Right forelimb (tissue), 1 donor: ENCODE results near the gene DNAH9.

ENCODE experiments used
- DNase-seq: peaks from one replicate; pipeline ENCODE4 v3.0.0-alpha.2; 2018

The DNAH9 gene

DNA sequence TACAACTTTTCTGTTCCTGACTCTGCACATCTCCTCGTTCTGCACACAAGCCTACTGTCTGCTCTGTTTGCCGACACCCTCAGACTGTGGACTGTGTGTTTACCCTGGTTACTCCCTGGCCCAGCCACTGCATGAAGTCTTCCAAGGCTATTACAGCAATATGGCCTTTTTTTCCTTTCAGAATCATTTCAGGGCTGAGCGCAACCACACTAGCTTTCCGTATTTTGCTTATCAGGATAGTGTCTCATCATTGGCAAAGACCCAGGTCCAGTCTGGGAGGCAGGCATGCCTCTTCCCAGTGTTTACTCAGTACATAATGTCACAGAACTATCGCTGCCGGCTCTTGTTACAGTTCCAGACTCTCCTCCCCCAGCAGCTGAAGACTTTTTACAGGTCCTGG, 10.1 kb downstream of the DNAH9 start:
- no peak for DNase-seq

DNA sequence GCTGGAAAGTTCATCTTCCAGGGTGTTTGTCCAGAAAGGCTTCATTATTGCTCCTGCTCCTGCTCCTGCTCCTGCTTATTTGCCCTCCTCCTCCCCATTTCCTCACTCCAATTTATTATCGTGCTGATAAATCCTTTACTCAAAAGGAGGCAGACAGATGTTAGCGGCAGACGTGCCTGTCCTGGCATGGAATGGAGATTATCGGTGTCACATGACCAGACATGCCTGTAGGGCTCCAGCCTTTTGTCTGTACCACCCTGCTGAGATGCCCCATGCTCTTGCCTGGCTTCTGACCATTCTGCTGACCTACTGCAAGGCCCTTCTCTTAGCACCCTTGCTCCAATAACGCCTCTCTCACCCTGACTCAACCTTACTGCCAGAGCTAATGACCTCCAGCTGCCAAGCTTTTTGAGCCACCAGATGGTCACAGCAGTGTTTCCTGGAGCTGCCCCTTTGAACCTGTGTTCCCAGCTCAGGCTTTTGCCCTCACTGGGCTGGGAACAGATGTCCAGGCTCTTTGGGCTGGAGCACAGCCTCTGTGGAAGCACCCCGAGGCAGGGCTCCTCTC, 12.8 kb downstream of the DNAH9 start:
- no peak for DNase-seq

DNA sequence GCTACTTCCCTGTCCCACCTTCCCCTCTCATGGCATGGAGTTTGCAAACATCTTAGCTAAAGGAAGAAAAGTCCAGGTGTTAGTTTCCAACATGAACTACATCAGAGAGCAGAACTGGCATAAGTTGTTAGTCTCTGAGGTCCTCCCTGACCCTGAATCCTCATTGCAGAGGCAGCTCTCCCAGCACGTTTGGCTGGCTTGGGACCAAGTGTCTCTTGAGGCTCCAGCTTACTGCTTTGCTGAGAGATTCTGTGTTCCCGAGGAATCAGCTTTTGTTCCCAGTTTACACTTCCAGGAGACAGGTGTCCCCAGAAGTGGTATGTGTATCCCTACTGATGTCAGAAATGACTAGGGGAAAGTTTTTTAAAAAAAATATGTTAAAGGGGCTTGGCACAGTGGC, 14.7 kb downstream of the DNAH9 start:
- no peak for DNase-seq

DNA sequence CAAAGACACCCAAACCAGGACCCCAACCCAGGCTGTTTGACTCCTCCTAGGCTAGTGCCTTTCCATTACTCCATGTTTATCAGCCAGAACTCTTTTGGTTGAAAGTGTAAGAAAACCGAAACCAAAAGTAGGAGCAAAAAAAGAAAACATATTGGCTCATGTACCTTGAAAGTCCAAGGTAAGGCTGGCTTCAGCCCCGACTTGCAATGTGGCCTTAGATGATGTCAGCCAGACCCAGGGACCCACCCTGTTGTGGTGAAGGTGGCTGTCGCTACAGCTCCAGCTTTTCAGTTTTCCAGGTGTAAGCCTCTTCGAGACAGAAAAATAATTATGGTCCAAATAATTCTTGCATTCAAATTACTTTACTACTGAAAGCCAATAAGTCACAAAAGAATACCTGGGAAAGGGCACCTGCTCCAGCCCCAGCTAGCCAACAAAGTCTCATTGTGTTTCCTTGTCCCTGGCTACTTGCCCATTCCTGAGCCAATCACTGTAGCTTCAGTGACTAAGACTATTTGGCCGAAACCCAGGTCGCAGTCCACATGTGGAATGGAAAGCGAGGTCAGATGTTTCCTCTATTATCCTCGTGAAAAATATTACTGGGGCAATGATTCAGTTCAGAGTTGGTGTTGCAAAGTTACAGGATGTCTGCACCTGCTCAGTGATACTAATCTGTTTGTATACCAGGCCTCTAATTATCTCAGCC, 20.7 kb downstream of the DNAH9 start:
- DNase-seq = no peak

DNA sequence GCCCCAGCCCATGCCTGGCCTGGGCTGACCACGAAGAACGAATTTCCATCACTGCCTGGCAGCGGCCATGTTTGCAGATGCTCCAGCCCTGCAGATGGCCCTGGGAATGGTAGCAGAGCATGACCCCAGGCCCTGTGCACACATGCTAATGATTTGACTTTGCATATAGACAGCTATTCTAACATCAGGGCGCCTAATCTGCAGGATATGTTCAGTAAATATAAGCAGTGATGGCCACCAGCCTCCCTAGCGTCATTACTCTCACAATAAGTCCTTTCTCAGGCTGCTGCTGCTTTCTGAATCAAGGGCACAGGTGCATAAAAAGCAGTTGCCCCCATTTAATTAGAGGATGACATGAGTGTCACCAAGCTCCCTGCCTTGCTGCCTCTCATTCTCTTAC, 24.2 kb downstream of the DNAH9 start:
- DNase-seq = no peak

DNA sequence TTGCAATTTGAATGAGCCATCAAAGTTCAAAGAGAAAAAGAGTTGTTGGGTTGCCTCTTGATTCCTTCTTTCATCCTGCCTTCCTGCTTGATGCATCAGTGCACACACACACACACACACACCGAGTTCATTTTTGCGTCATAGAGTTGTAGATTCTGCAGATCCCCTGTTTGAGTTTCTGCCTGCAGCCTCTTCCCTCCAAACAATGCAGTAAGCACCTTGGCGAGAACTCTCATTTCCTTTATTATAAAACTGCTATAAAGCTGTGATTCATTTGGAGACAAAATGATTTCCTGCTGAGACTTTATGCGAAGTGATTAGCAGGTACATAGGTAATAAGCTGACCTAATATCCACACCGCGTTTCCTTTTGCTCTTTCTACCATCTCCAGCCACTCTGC, 26.7 kb downstream of the DNAH9 start:
- DNase-seq = no peak

DNA sequence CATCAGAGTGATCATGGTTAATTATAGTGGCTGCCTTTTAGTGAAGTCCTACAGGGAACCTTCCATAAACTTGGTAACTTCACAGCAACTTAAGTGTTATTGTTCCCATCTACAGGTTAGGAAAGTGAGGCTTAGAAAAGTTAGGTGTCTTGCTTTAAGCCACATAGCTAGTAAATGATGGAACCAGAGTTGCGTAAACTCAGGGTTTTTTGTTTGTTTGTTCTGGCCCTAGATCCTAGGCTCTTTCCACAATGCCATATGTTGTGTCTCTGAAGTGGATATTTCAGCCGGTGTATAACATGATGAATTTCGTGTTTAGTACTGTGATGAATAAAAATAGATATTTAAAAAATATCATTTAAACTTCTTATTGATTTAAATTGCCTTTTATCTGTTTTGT, 27.6 kb downstream of the DNAH9 start:
- DNase-seq = no peak

DNA sequence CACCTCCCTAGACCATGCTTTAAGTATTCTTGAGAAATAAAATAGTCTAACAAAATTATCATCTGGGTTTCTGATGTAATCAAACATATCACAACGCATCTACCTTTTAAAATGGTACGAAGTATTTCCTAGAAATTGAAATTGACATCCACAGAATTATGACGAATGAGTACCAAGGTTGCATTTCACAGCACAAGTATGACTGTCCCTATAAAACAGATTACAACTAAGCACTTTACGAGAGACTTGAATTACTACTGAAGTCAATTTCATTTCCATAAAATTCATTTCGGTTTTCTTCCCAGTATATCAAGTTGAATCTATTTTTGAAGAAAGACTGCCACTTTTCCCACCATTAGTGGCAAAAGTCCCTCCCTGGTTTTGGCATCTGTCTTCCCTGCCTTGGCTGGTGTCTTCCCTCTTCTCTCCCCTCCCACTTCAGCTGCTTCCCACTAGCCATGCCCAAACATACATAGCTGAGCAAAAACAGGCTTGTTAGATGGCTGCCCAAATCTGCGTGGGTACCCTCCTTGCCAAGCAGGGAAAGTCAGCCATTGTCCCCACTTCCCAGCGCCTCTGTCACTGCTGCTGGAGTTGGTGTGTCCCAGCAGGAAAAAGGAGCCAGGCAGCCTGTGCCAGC, 29.2 kb downstream of the DNAH9 start:
- no peak for DNase-seq

DNA sequence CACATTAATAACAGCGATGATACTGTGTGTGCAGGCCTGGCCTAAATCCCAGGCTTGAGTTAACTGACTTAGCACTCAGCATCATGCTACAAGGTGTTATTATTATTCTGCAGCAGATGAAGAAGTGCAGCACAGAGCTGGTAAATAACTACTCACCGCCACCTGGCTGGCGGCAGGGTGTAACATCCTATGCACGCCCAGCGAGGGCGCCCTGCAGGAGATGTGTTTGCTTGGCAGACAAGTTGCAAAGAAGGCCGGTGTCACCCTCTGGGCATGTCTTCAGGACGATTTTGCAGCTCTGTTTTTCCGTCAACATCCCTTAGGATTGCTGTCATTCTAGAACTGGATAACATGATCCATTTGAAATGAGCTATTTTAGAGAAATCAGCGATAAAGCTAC, 30.1 kb downstream of the DNAH9 start:
- DNase-seq = no peak

DNA sequence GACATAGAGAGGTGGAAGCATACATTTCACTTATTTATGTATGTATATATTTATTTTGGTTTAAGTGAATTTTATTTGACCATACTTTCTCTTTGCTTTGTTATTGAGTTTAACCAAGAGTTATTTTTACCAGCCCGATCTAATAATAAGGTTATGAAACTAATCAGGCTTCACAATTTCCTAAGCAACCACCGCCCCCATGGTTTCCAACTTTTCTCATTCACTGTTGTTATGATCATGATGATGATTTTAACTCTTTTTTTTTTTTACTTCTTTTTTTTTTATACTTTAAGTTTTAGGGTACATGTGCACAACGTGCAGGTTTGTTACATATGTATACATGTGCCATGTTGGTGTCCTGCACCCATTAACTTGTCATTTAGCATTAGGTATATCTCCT, 30.6 kb downstream of the DNAH9 start:
- DNase-seq = no peak

DNA sequence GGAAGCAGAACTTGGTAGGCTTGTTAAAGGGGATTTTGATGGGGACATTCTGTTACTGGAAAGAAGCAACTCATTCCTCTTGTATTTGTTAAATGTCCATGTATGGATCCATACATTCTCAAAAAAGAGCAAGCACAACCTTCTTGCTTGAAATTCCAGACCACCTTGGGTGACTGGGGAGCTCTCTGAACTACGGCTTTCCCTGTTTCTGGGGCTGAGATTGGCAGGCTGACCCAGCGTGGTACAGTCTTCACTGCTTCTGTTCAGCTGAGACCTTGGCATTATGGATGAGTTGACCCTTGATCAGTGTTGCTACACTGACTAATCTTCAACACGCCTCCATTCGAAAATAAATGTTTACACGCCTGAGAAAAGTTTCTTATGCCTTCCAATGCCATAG, 38.5 kb downstream of the DNAH9 start:
- no peak for DNase-seq

DNA sequence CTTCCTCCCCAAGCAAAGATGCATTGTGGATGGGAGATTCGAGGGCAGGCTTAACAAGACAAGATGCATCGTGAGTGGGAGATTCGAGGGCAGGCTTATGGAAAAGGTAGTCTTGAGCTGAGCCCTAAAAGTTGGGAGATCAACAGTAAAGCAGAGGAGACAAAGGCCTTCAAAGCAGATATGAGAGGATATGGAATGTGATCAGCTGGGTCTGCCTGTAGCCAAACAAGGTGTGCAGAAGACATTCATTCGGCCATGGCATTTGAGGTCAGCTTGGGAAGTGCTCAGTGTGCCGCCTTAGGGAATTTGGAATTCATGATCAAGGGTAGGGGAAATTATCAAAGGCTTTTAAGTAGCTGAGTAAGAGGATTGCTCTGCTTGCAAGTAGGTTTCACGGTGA, 39.5 kb downstream of the DNAH9 start:
- DNase-seq = no peak

DNA sequence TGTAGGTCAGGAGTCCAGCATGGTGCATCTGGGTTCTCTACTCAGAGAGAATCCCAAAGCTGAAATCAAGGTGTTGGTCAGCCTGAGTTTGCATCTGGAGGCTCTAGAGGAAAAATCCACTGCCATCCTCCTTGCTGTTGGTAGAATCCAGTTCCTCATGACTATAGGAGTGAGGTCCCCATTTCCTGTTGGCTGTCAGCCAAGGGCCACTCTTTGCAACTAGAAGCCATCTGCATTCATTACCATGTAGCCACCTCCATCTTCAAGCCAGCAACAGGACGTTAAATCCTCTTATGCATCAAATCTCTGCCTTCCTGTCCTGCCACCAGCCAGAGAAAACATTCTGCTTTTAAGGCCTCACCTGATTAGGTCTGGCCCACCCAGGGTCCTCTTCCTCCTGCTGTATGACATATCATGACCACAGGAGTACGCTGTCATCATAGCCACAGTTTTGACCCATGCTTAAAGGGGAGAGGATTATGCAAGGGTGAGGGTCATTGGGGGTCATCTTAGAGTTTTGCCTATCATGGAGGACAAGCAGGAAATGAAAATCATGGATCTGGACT, 40.5 kb downstream of the DNAH9 start:
- no peak for DNase-seq

DNA sequence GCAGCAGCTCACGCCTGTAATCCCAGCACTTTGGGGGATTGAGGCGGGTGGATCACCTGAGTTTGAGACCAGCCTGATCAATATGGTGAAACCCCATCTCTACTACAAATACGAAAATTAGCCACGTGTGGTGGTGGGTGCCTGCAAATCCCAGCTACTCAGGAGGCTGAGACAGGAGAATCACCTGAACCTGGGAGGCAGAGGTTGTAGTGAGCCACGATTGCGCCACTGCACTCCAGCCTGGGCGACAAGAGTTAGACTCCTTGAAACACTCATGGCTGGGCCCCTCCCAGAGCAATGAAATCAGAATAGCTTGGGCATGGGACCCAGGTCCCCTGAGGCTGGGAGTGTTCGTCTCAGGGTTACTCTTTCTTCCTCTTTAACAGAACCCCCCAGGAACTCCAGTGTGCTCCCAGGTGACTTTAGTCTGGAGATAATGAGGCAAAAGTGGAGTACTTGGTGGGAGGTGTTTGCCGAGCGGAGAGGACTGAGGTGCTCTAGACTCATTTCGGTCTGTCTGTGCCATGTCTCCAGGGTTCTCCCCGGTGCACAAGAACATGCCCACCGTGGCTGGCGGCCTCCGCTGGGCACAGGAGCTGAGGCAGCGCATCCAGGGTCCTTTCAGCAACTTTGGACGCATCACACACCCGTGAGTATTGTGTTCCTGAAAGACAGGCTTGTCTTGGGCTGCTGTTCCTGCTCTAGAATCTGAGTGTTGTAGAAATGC, 41.6 kb downstream of the DNAH9 start:
- DNase-seq = no peak

DNA sequence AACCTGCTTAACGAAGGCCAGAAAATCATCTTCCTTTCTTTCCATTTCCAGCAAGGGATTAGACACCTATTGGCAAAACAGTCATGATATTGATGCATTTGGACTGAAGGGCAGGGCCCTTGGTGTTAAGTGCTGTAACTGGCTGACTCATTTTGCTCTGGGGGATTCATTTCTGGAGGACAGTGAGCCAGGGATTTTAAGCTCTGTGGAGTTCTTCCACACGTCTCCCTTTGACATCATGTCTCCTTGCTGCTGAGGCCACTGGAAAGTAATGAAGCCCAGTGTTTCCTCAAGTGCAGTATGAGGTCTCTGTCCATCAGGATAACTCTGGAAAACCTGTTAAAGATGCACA, 42.2 kb downstream of the DNAH9 start:
- no peak for DNase-seq

DNA sequence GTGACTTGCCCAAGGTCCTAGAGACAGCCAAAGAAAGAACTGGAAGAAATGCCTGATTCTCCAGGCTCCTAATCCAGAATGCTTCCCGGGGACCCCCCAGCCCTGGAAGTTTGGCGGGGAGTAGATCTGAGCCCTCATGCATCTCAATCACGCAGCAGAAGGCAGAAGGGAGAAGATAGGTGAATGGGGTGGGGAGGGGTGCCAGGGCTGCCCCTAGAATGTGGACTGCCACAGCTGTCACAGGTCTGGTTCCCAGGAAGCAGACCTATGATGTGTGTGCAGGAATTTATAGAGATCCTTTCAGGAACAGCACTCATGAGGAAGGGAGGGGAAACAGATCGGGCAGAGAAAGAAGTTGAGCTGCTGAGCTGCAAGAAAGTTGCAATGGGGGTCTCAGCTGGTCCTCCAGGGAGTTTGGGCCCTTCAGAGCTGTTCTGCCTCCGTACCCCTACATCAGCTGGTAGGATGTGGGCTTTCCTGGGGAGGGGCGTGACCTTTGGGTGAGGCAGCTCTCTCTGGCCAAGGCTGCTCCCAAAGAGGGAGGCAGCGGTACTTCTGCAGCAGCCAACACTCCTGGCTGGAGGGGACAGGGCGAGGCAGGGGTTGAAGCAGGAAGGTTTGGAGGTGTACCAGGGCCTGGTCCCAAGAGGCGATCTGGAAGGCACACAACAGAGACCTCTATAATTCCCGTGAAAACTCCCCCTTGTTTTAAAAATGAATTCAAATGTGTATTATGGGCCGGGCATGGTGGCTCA, 43.4 kb downstream of the DNAH9 start:
- DNase-seq = no peak

DNA sequence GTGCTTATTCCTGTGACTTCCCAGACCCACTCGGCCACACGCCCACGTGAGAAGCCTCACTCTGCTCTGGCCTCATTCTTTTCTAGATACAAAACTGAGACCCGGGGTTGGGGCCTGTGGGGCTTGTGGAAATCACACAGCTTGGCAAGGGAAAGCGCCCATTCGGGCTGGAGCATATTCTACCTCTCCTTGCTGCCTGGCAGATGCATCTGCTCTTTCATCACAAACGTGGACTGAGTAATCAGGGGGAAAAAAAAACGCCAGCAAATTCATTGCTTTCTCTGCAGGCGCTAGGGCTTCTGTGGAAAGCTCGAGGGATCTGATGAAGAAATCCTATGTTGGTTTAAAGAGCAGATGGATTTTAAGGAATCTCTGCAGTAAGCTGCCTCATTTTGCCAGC, 44.4 kb downstream of the DNAH9 start:
- no peak for DNase-seq

DNA sequence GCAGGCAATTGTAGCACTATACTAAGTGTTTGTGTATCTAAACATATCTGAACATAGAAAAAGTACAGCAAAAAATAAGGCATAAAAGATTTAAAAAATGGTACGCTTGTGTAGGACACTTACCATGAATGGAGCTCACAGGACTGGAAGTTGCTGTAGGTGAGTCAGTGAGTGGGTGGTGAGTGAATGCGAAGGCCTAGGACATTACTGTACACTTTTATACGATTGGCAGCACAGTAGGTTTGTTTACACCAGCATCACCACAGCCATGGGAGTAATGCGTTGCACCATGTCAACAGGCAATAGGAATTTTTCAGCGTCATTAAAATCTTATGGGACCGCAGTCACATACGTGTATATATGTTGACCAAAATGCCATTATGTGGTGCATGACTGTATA, 45.6 kb downstream of the DNAH9 start:
- no peak for DNase-seq

DNA sequence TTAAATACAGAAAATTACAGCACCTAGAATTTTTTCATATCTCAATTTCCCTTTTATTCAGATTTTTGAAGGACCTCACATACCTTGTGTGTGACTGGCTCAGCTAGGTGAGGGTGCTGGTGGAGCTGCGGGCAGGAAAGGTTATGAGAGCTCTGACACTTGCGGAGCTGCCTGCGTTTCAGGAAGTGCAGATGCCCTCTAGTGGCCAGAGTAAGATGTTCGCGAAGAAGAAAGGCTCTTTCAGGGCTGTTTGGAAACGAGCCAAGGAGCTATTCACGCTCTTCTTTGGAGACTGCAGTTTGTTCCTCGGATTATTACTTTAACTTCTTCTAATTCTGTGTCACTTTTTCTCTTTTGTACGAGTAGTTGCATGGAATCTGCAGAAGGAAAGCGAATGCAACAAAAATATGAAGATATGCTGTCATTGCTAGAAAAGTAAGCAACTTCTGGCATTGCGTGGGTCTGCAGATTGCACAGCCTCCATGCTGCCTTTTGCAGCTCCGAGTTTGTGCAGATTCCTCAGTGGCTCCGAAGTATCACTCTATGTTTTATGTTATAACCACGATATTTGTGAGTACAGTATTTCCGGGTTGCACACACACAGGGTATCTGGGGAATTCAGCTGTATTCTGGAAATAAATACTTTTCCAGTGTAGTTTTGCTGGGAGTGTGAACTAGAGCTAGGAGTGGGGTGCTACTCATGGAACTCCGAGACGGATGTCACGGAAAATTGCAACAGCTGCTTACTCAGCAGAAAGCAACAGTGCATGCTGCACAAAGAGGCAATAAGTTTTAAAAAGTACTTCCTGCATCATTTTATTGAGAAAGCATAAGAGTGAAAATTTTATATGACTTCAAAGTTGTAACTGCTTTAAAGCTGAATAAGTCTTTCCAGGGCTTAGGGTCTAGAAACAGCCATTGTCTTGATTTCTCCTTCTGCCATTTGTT, 46.3 kb downstream of the DNAH9 start:
- DNase-seq = peak; percentile 67

DNA sequence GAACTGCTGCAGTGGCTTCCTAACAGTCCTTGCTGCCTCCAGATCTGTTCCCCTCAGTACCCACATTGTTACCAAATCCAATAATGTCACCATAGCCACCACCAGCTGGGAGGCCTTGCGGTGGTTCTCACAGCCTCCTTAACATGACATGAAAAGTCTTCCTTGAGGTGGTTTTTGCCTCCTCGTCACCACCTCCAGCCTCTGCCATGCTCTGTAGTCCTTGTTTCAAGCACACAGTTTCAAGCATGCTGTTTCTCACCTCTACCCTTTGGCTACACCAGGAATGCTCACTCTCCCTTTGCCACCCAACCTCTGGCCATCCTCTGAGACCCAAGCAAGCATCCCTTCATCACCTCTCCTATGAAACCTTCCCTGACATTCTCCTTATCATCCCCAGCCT, 47.2 kb downstream of the DNAH9 start:
- DNase-seq = no peak

DNA sequence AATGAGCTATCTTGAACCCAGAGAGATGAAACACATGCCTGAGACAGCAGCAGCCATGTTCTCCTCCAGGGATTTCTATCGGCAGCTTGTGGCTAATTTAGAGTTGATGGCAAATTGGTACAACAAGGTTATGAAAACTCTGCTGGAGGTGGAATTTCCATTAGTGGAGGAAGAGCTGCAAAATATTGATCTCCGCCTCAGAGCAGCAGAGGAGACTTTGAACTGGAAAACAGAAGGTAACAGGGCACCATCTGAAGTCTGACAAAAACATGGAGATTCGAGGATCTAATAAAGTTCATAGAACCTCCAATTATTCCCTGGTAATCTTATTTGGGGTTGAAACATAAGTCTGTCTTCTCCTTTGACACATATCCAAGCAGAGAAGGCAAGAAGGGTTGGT, 52.8 kb downstream of the DNAH9 start:
- no peak for DNase-seq

DNA sequence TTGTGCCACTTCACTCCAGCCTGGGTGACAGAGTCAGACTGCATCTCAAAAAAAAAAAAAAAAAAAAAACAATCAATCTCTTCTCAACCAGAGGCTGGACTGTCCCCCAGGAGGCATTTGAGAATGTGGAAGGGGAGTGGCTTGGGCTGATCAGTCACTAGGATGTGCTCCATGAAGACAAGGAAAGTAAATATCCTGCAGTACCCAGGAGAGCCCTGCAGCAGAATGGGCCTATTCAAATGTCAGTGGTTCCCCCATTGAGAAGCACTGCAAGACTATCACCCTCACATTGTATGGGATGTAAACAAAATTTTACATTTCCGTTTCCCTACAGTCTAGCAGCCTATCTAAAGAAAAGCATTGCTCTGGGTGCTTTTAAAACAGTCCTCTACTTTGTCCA, 70.3 kb downstream of the DNAH9 start:
- no peak for DNase-seq
